Effector memory CD8-positive, alpha-beta T cell (primary cell): ENCODE data around the gene NEURL1B.
"Not testable (repeated sequence)": the region's sequence is repeated elsewhere in the genome, so short reads cannot be mapped to it uniquely, and the experiment has no call there.

ENCODE experiments used
- ATAC-seq: fragments of 150-1000 bp; cut with Tn5 transposase; replicated peaks from 2 replicates; pipeline ENCODE4 v1.10.0; 2021; ENCODE audit warnings: mild to moderate bottlenecking, moderate library complexity
- DNase-seq, 3 experiments: peaks; one replicate each; pipeline ENCODE4 v3.0.0; 2021
- H3K27ac Mint-ChIP-seq, 2 donors: one replicate each; pipeline ENCODE4 v1.8.0; 2022; ENCODE audit warnings: mild to moderate bottlenecking in 2 of 2, mixed read lengths in 2 of 2, moderate library complexity in 2 of 2
- H3K27me3 Mint-ChIP-seq, 2 donors: one replicate each; pipeline ENCODE4 v1.8.0; 2022; ENCODE audit warnings: mixed read lengths in 2 of 2
- H3K36me3 Mint-ChIP-seq: one replicate; pipeline ENCODE4 v1.8.0; 2022; ENCODE audit warnings: mild to moderate bottlenecking, moderate library complexity, mixed read lengths; ENCODE audit not compliant: insufficient read depth
- H3K4me1 Mint-ChIP-seq, 2 donors: one replicate each; pipeline ENCODE4 v1.8.0; 2022; ENCODE audit warnings: low read depth in 2 of 2, mixed read lengths in 2 of 2
- H3K4me3 Mint-ChIP-seq, 2 donors: one replicate each; pipeline ENCODE4 v1.8.0; 2022; ENCODE audit warnings: mild to moderate bottlenecking in 2 of 2, mixed read lengths in 2 of 2, moderate library complexity in 2 of 2
- H3K9me3 Mint-ChIP-seq, 2 donors: one replicate each; pipeline ENCODE4 v1.8.0; 2022; ENCODE audit warnings: mixed read lengths in 2 of 2

NEURL1B gene

DNA sequence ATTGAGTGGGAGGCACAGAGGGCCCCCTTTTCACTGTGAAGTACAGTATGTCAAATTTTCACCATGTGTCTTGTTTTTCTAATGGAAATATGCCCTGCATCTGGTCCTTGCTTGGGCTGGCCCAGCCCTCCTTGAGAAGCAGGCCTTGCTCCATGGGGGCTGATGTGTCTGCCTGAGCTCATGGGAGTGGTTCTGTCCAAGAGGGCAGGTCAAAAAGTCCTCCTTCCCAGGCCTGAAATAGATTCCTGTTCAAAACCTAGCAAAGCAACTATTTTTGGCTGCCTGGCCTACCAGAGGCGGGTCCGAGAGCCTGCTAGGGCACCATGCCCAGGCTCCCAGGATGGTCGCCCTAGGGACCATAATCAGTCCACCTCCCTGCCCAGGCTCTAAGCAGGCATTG lies 40.5 kb upstream of the NEURL1B start:
- DNase-seq (no peak), ATAC-seq (no peak)
- Mint-ChIP-seq H3K9me3 (no peaks in the 10 kb centered on the region), H3K4me1 (no peaks in the 10 kb centered on the region), H3K4me3 (no peak overlapping the region), H3K36me3 (peaks cover 3% of the 10 kb centered on the region), H3K27me3 (peaks cover 14 to 25% of the 10 kb centered on the region in 2 donors), H3K27ac (no peak overlapping the region)

DNA sequence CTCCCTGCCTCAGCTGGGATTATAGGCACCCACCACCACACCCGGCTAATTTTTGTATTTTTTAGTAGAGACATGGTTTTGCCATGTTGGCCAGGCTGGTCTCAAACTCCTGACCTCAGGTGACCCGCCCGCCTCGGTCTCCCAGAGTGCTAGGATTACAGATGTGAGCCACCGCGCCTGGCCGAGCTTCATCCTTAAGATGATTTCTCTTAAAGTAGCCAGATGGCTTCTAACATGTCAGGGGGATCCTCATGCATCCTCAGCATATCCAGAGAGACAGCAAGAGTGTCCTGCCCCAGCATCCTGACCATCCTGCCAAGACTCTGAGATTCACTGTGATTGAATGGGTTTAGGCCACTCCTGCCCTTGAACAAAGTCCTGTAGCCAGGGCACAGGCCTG lies 39.5 kb upstream of the NEURL1B start:
- not testable (repeated sequence) for H3K4me1 Mint-ChIP-seq, ATAC-seq, H3K4me3 Mint-ChIP-seq, H3K9me3 Mint-ChIP-seq, H3K27ac Mint-ChIP-seq, DNase-seq, H3K36me3 Mint-ChIP-seq
- H3K27me3 Mint-ChIP-seq: peaks cover 19 to 32% of the 10 kb centered on the region in 2 donors

DNA sequence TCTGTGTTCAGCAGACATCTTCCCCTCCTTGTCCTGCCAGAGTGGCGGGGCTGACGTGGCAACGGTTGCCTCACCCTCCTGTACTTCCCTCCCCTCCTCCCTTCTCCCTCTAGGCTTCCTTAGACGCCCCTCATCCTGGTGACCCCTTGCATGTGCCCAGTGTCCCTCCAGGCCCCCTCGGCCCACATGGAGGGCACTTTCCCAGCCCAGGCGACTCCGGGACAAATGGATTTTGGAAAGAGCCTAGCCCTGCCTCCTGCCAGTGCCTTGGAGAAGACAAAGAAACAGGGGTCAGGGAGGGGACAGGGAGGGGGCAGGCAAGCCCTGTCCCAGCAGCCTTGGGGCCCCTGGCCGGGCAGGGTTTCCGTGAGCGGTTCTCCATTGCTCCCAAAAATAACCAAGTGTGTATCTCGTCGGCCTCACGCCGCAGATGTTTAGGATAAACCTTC lies 38.3 kb upstream of the NEURL1B start:
- H3K27ac Mint-ChIP-seq: no peak overlapping the region
- H3K36me3 Mint-ChIP-seq: peaks cover 3% of the 10 kb centered on the region
- H3K27me3 Mint-ChIP-seq: peaks cover 30 to 44% of the 10 kb centered on the region in 2 donors
- no peaks in the 10 kb centered on the region for H3K9me3 Mint-ChIP-seq
- H3K4me1 Mint-ChIP-seq: no peaks in the 10 kb centered on the region
- H3K4me3 Mint-ChIP-seq: no peak overlapping the region
- no peak for ATAC-seq
- no peak for DNase-seq

- ATAC-seq (no peak), DNase-seq (no peak)
- Mint-ChIP-seq H3K9me3 (no peaks in the 10 kb centered on the region), H3K36me3 (peaks cover 3% of the 10 kb centered on the region), H3K27ac (no peak overlapping the region), H3K4me3 (no peak overlapping the region), H3K27me3 (peaks cover 34 to 49% of the 10 kb centered on the region in 2 donors), H3K4me1 (no peaks in the 10 kb centered on the region)
Observed at GRCh38 chr5:172603251-172603806, 37.7 kb upstream of the NEURL1B start.

- Mint-ChIP-seq H3K36me3 (no peaks in the 10 kb centered on the region), H3K27ac (no peak overlapping the region), H3K4me3 (no peak overlapping the region), H3K4me1 (no peaks in the 10 kb centered on the region), H3K9me3 (no peaks in the 10 kb centered on the region), H3K27me3 (peaks cover 38 to 64% of the 10 kb centered on the region in 2 donors)
- DNase-seq: no peak
- no peak for ATAC-seq
Observed at GRCh38 chr5:172605466-172605865, 35.6 kb upstream of the NEURL1B start.

DNA sequence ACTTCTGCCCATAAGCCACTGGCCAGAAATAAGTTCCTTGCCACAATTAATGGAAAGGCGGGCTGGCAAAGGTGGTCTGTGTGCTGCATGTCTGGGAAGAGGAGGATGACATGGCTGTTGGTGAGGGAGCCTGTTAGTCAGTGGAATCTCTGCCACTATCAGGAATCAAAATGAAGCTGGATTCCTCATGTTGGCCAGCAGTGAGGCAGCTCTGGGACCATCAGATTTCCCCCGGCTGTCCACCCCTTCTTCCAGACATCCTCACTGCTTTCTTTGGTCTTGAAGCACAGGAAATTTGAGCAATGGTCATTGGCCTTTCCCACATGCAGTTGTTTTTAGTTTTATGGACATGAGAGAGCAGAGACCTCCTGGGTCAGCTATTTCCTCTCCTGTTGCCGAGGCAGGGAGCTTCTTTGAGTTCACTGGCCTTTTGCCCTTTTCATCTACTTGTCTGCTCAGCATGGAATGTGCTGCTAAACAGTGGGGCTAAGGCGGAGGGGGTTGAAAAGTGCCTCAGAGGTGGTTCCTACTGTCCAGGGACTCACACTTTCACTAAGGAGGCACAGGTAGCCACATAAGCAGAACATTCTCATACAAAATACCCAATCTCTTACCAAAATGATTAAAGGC lies 34.8 kb upstream of the NEURL1B start:
- no peak overlapping the region for H3K4me3 Mint-ChIP-seq
- peaks cover 45 to 72% of the 10 kb centered on the region in 2 donors for H3K27me3 Mint-ChIP-seq
- H3K9me3 Mint-ChIP-seq: no peaks in the 10 kb centered on the region
- H3K4me1 Mint-ChIP-seq: no peaks in the 10 kb centered on the region
- no peak for ATAC-seq
- no peak overlapping the region for H3K27ac Mint-ChIP-seq
- no peak for DNase-seq
- no peaks in the 10 kb centered on the region for H3K36me3 Mint-ChIP-seq

DNA sequence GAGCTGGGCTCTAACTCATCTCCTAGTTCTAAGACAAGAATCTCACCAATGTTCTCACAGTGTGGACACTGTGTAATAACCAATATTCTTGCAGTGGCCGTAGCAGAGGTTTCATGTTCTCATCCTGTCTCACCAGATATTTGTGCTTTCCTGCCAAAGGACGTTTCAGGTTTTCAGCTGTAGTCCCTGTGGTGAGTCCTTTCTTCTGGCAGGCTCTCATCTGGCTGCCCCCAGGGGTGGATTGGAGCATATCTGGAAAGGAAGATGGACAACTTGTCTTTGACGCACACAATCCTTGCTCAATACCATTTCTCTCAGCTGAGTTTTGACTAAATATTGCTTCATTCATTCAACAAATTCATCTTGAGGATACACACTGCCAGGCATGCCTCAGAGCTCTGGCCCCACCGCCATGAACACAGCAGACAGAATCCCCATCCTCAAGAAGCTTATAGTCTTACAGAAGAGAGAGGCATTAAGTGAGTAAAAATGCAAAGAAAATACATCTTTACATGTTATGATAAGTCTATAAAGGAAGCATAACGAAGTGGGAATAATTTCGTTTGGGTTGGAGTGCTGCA lies 33.8 kb upstream of the NEURL1B start:
- Mint-ChIP-seq H3K27me3 (peaks cover 42 to 66% of the 10 kb centered on the region in 2 donors), H3K36me3 (no peaks in the 10 kb centered on the region), H3K27ac (no peak overlapping the region), H3K4me1 (no peaks in the 10 kb centered on the region), H3K9me3 (no peaks in the 10 kb centered on the region), H3K4me3 (no peak overlapping the region)
- DNase-seq (no peak), ATAC-seq (no peak)

- no peak overlapping the region for H3K4me3 Mint-ChIP-seq
- DNase-seq: no peak
- H3K9me3 Mint-ChIP-seq: no peaks in the 10 kb centered on the region
- H3K27me3 Mint-ChIP-seq: peaks cover 31 to 51% of the 10 kb centered on the region in 2 donors
- ATAC-seq: no peak
- H3K27ac Mint-ChIP-seq: no peak overlapping the region
- H3K4me1 Mint-ChIP-seq: no peaks in the 10 kb centered on the region
- no peaks in the 10 kb centered on the region for H3K36me3 Mint-ChIP-seq
Observed at GRCh38 chr5:172608773-172609172, 32.3 kb upstream of the NEURL1B start.

DNA sequence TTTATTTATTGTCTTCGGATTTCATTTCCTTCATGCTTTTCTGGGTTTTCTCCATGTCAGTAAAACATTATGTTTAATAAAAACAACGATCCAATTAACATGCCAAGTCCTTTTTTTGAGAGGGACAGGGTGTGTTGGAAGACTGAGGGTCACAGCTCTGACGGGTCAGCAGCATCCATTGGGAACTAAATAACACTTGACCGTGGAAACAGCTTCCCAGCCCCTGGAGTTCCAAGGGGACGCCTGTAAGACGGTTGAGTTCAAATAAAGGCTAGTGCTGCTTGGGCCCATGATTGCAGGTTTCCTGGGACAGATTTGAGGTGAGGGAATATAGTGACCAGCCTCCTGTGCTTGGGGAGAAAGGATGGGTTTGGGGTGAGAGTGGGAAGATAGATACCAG lies 30.4 kb upstream of the NEURL1B start:
- H3K4me1 Mint-ChIP-seq: no peaks in the 10 kb centered on the region
- H3K27ac Mint-ChIP-seq: no peak overlapping the region
- no peak overlapping the region for H3K4me3 Mint-ChIP-seq
- no peaks in the 10 kb centered on the region for H3K36me3 Mint-ChIP-seq
- H3K9me3 Mint-ChIP-seq: no peaks in the 10 kb centered on the region
- DNase-seq (no peak), ATAC-seq (no peak)
- peaks cover 31 to 47% of the 10 kb centered on the region in 2 donors for H3K27me3 Mint-ChIP-seq

DNA sequence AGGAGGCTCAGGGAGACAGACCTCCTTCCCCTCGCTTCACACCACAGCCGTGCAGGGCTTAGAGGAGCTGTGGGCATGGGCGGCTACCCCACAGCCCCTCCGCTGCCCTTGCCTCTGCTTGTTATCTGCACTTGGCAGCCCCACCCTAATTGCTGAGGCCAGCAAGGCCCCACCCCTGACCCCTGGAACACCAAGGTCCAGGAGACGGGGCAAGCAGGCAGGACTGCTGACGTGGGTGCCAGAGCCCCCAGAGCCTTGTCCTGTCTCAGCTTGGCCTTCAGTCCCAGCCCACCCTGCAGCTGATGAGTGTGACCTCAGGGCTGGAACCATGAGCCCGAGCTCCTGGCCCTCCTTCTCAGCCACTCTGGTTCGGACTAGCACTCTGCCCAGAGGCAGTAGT lies 29.1 kb upstream of the NEURL1B start:
- no peak for DNase-seq
- H3K9me3 Mint-ChIP-seq: no peaks in the 10 kb centered on the region
- H3K36me3 Mint-ChIP-seq: no peaks in the 10 kb centered on the region
- ATAC-seq: no peak
- no peak overlapping the region for H3K4me3 Mint-ChIP-seq
- no peak overlapping the region for H3K27ac Mint-ChIP-seq
- no peaks in the 10 kb centered on the region for H3K4me1 Mint-ChIP-seq
- H3K27me3 Mint-ChIP-seq: peaks cover 22 to 39% of the 10 kb centered on the region in 2 donors

GRCh38 chr5:172612771-172613170 lies 28.3 kb upstream of the NEURL1B start:
- Mint-ChIP-seq H3K27me3 (peaks cover 15 to 36% of the 10 kb centered on the region in 2 donors), H3K4me1 (no peaks in the 10 kb centered on the region), H3K9me3 (no peaks in the 10 kb centered on the region), H3K4me3 (no peak overlapping the region), H3K36me3 (no peaks in the 10 kb centered on the region), H3K27ac (peak overlapping the region; percentile 33 to 79)
- ATAC-seq (no peak), DNase-seq (no peak)

DNA sequence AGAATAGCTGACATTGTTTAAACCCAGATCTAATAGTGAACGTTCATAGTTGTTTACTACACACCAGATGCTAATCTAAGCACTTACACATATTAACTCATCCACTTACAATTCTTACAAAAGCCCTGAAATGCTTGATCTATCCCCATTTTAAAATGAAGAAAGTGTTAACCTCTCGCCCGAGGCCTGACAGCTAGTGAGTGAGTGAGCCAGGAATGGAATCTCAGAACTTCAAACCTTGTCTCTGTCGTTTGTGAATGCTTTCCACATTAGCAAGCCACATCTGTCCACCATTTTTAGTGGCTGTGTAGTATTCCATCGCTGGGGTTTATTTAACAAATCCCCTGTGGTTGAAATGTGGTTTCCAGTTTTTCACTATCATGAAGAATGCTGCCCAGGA lies 24.9 kb upstream of the NEURL1B start:
- Mint-ChIP-seq H3K27me3 (peaks cover 11 to 16% of the 10 kb centered on the region in 2 donors), H3K27ac (no peak overlapping the region), H3K4me1 (no peaks in the 10 kb centered on the region), H3K36me3 (no peaks in the 10 kb centered on the region), H3K4me3 (no peak overlapping the region), H3K9me3 (no peaks in the 10 kb centered on the region)
- DNase-seq (no peak), ATAC-seq (no peak)

- ATAC-seq (no peak), DNase-seq (no peak)
- Mint-ChIP-seq H3K9me3 (no peaks in the 10 kb centered on the region), H3K4me3 (no peak overlapping the region), H3K27me3 (peaks cover 12 to 17% of the 10 kb centered on the region in 2 donors), H3K36me3 (no peaks in the 10 kb centered on the region), H3K4me1 (no peaks in the 10 kb centered on the region), H3K27ac (no peak overlapping the region)
Observed at GRCh38 chr5:172616730-172617129, 24.3 kb upstream of the NEURL1B start.

GRCh38 chr5:172617817-172618216 lies 23.2 kb upstream of the NEURL1B start:
- Mint-ChIP-seq H3K4me3 (no peak overlapping the region), H3K4me1 (no peaks in the 10 kb centered on the region), H3K27ac (no peak overlapping the region), H3K36me3 (no peaks in the 10 kb centered on the region), H3K9me3 (no peaks in the 10 kb centered on the region), H3K27me3 (peaks cover 16 to 28% of the 10 kb centered on the region in 2 donors)
- no peak for DNase-seq
- ATAC-seq: no peak
